ENCODE results near the gene HSPBAP1. TPM values are rescaled to one million over a fixed set of nuclear protein-coding genes. Genes with fewer than 3 reads are reported as not detected.

HSPBAP1 gene
- total RNA-seq, 4 donors from 2014 or later, result 7.8 to 21.3 (median 13.3) TPM

DNA sequence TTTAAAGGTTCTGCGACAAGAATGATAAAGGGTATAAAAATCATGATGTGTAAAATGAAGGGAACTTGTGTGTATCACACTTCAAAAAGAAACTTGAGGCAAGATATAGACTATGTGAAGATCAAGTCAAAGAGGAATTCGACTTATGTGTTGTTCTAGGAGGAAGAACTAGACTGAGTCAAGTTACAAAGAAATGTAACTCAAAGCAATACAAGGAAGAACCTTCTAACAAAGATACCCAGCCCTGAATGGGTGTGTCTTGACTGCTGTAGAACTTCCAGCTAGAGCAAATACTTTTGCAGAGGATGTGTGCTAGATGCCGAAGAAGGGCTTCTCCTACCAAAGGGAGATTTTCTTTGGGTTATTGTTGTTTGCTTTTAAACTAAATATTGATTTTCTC is 3.7 kb upstream of the HSPBAP1 start:
- DNase-seq (ENCODE audit: low spot score) (no peak), ATAC-seq (ENCODE audit: low FRiP score) (no peak)
- no peak for TF ChIP-seq CTCF (IDR thresholded peaks at IDR 0.05)

GRCh38 chr3:122795674-122796195 is 2.1 kb upstream of the HSPBAP1 start:
- DNase-seq (ENCODE audit: low spot score) (no peak), ATAC-seq (ENCODE audit: low FRiP score) (no peak)
- no peak for TF ChIP-seq CTCF (IDR thresholded peaks at IDR 0.05)

GRCh38 chr3:122794779-122795673 is 1.4 kb upstream of the HSPBAP1 start, which contains the start of gene SLC49A4:
Gene SLC49A4 (plus strand): TSS chr3:122795069. CDS start chr3:122795193, 124 bp downstream.
- peak; percentile 36 for DNase-seq (ENCODE audit: low spot score)
- TF ChIP-seq CTCF (IDR thresholded peaks at IDR 0.05), result no peak
- peak; percentile 85 for ATAC-seq (ENCODE audit: low FRiP score)

- TF ChIP-seq CTCF (IDR thresholded peaks at IDR 0.05), result no peak
- DNase-seq (ENCODE audit: low spot score) (no peak), ATAC-seq (ENCODE audit: low FRiP score) (no peak)
Measured at GRCh38 chr3:122794483-122794778, 800 bp upstream of the HSPBAP1 start.

- ATAC-seq (ENCODE audit: low FRiP score) (no peak), DNase-seq (ENCODE audit: low spot score) (no peak)
- no peak for TF ChIP-seq CTCF (IDR thresholded peaks at IDR 0.05)
Measured at GRCh38 chr3:122789585-122790273, 3.9 kb downstream of the HSPBAP1 start.

DNA sequence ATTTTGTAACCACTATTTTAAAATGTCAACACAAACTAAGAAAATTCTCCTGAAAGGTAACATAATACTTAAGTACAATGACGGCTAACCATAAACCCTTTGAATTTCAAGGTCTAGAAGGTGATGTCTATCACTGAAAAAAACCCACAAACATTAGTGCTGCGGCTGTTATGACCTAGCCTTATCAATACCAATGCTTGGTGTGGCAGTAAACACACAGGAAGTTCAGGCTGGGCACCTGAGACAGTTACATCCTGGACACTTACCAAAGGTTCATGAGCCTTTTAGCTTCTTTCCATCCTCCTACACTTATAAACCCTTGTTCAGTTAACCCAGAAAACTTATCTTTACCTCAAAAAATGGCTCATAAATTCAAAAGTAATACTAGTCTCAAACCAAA is 5.8 kb downstream of the HSPBAP1 start:
- ATAC-seq (ENCODE audit: low FRiP score) (no peak), DNase-seq (ENCODE audit: low spot score) (no peak)

More for the DNA sequence above, 5.8 kb downstream of the HSPBAP1 start:
- no peak for TF ChIP-seq CTCF (IDR thresholded peaks at IDR 0.05)
